Measurements from ENCODE around the gene TUBGCP6. TPM values are rescaled to one million over a fixed set of nuclear protein-coding genes. Genes with fewer than 3 reads are reported as not detected.

TUBGCP6 gene
- total RNA-seq, 1 experiment from 2014 or later = 31.0 TPM

- no peaks in the 10 kb centered on the region for H3K9me3 ChIP-seq (ENCODE audit: low read depth, low read length, poor library complexity, severe bottlenecking)
- H3K27me3 ChIP-seq (replicated peaks; ENCODE audit: insufficient read depth, low read depth, low read length, poor library complexity) = no peaks in the 10 kb centered on the region
- peak overlapping the region; percentile 44 for H3K27ac ChIP-seq (ENCODE audit: low read depth, low read length, poor library complexity, severe bottlenecking)
- intact Hi-C loops (cut with micrococcal nuclease; ENCODE audit: unreplicated experiment) = no loop called here
- ChIA-PET POLR2A (ENCODE audit: low non-redundant PET) (interaction anchor here (0.6 to 0.7 kb wide), 2 partner anchors 69 to 368 kb away, joined by 3 read pairs; no protein-coding TSS in a partner anchor), CTCF (interaction anchor here (0.6 to 1.0 kb wide), 6 partner anchors 9 to 273 kb away, joined by 3 to 8 read pairs (median 3); partner anchors contain the start of gene SCO2)
- H3K36me3 ChIP-seq (ENCODE audit: insufficient read depth, low read length, poor library complexity, severe bottlenecking) = peaks cover 7% of the 10 kb centered on the region
- H3K4me1 ChIP-seq (ENCODE audit: insufficient read depth, low read length, poor library complexity, severe bottlenecking) = peaks cover 7% of the 10 kb centered on the region
- no peak for TF ChIP-seq EZH2 (IDR thresholded peaks at IDR 0.05; ENCODE audit: borderline replicate concordance, low read depth, low read length, poor library complexity, severe bottlenecking)
- TF ChIP-seq CTCF (conservative IDR thresholded peaks at IDR 0.05; ENCODE audit: low read depth, low read length) = peak; percentile 77
- no TSS peak for BruUV-seq (replicated peaks)
- peak; percentile 78 for DNase-seq (ENCODE audit: low spot score)
- peak overlapping the region; percentile 78 for H3K4me3 ChIP-seq (ENCODE audit: low read depth, low read length, poor library complexity, severe bottlenecking)
Measured at GRCh38 chr22:50252082-50253045, 7.5 kb upstream of the TUBGCP6 start.

GRCh38 chr22:50251477-50252081 is 6.8 kb upstream of the TUBGCP6 start:
- peaks cover 7% of the 10 kb centered on the region for H3K4me1 ChIP-seq (ENCODE audit: insufficient read depth, low read length, poor library complexity, severe bottlenecking)
- H3K27ac ChIP-seq (ENCODE audit: low read depth, low read length, poor library complexity, severe bottlenecking) = peak overlapping the region; percentile 44
- peak overlapping the region; percentile 78 for H3K4me3 ChIP-seq (ENCODE audit: low read depth, low read length, poor library complexity, severe bottlenecking)
- ChIA-PET CTCF (interaction anchor here (0.5 to 1.2 kb wide), 3 partner anchors 20 to 81 kb away, joined by 3 to 5 read pairs (median 4); partner anchors contain the start of gene PLXNB2), POLR2A (ENCODE audit: low non-redundant PET) (interaction anchor here (0.6 to 0.7 kb wide), 2 partner anchors 250 to 368 kb away, joined by 3 read pairs; no protein-coding TSS in a partner anchor)
- no peaks in the 10 kb centered on the region for H3K9me3 ChIP-seq (ENCODE audit: low read depth, low read length, poor library complexity, severe bottlenecking)
- intact Hi-C loops (cut with micrococcal nuclease; ENCODE audit: unreplicated experiment) = loop anchor here (2.0 kb wide), 1 partner anchor 91 kb away; the partner anchor contains the start of gene PPP6R2
- H3K27me3 ChIP-seq (replicated peaks; ENCODE audit: insufficient read depth, low read depth, low read length, poor library complexity) = no peaks in the 10 kb centered on the region
- DNase-seq (ENCODE audit: low spot score) = no peak
- no TSS peak for BruUV-seq (replicated peaks)
- peaks cover 13% of the 10 kb centered on the region for H3K36me3 ChIP-seq (ENCODE audit: insufficient read depth, low read length, poor library complexity, severe bottlenecking)
- TF ChIP-seq EZH2 (IDR thresholded peaks at IDR 0.05; ENCODE audit: borderline replicate concordance, low read depth, low read length, poor library complexity, severe bottlenecking) = no peak
- no peak for TF ChIP-seq CTCF (conservative IDR thresholded peaks at IDR 0.05; ENCODE audit: low read depth, low read length)

Measured in A673 (cell line).